ENCODE measurements around the gene IMPG2.

The IMPG2 gene

GRCh38 chr3:101320475-101320874, at the start of gene IMPG2:
Gene IMPG2 (minus strand): TSS chr3:101320575. CDS start chr3:101320372, 203 bp downstream.
- H3K4me2 ChIP-seq (ENCODE audit: low read depth, low read length) = peak within 1 kb of the TSS; percentile 37

GRCh38 chr3:101362406-101362805, 42.0 kb upstream of the IMPG2 start:
- Histone ChIP-seq H3K4me2 (ENCODE audit: low read depth, low read length) (no peak overlapping the region), H3K79me2 (ENCODE audit: low read length) (no peaks in the 10 kb centered on the region), H3K9ac (ENCODE audit: low read length) (no peak overlapping the region), H3K27me3 (replicated peaks; ENCODE audit: insufficient read depth, low read length) (no peaks in the 10 kb centered on the region), H3K36me3 (replicated peaks; ENCODE audit: insufficient read depth, low read length) (no peaks in the 10 kb centered on the region), H3K4me3 (ENCODE audit: low read length) (no peak overlapping the region), H2AFZ (ENCODE audit: low read length) (no peak overlapping the region), H3K4me1 (ENCODE audit: low read length) (no peaks in the 10 kb centered on the region), H3F3A (ENCODE audit: insufficient read depth, low read length) (no peaks in the 10 kb centered on the region), H4K20me1 (ENCODE audit: insufficient read depth, low read length) (no peaks in the 10 kb centered on the region), H3K27ac (ENCODE audit: low read length) (no peak overlapping the region), H3K9me2 (replicated peaks; ENCODE audit: insufficient read depth, low read length) (no peaks in the 10 kb centered on the region), H3K9me3 (replicated peaks; ENCODE audit: insufficient read depth, low read length) (no peaks in the 10 kb centered on the region)
- DNase-seq = no peak
- no peak for TF ChIP-seq EZH2phosphoT487 (IDR thresholded peaks at IDR 0.05; ENCODE audit: low read length)
- TF ChIP-seq CTCF (IDR thresholded peaks at IDR 0.05; ENCODE audit: low read length) = no peak
- no peak for TF ChIP-seq EZH2 (optimal IDR thresholded peaks at IDR 0.05; ENCODE audit: low read depth, low read length)

More at GRCh38 chr3:101320475-101320874, at the start of gene IMPG2:
- Histone ChIP-seq H3K27me3 (replicated peaks; ENCODE audit: insufficient read depth, low read length) (0 out of 2 replicates have a peak, but pooled peaks cover 3% of the 10 kb centered on the region), H4K20me1 (ENCODE audit: insufficient read depth, low read length) (no peaks in the 10 kb centered on the region), H3K79me2 (ENCODE audit: low read length) (no peaks in the 10 kb centered on the region), H3K9ac (ENCODE audit: low read length) (no peak within 1 kb of the TSS), H3K4me1 (ENCODE audit: low read length) (no peaks in the 10 kb centered on the region), H3K27ac (ENCODE audit: low read length) (no peak within 1 kb of the TSS), H2AFZ (ENCODE audit: low read length) (no peak within 1 kb of the TSS), H3K9me3 (replicated peaks; ENCODE audit: insufficient read depth, low read length) (no peaks in the 10 kb centered on the region), H3K4me3 (ENCODE audit: low read length) (no peak within 1 kb of the TSS), H3K9me2 (replicated peaks; ENCODE audit: insufficient read depth, low read length) (no peaks in the 10 kb centered on the region), H3K36me3 (replicated peaks; ENCODE audit: insufficient read depth, low read length) (no peaks in the 10 kb centered on the region), H3F3A (ENCODE audit: insufficient read depth, low read length) (no peaks in the 10 kb centered on the region; the same call in 1 of the 2 replicates)
- TF ChIP-seq EZH2phosphoT487 (IDR thresholded peaks at IDR 0.05; ENCODE audit: low read length) (no peak), CTCF (IDR thresholded peaks at IDR 0.05; ENCODE audit: low read length) (no peak), EZH2 (optimal IDR thresholded peaks at IDR 0.05; ENCODE audit: low read depth, low read length) (no peak)
- no peak for DNase-seq

GRCh38 chr3:101351829-101352228, 31.5 kb upstream of the IMPG2 start:
- no peak for TF ChIP-seq EZH2phosphoT487 (IDR thresholded peaks at IDR 0.05; ENCODE audit: low read length)
- TF ChIP-seq EZH2 (optimal IDR thresholded peaks at IDR 0.05; ENCODE audit: low read depth, low read length) = no peak
- no peak for TF ChIP-seq CTCF (IDR thresholded peaks at IDR 0.05; ENCODE audit: low read length)
- peak overlapping the region; percentile 14; the same call in 1 of the 2 replicates for H3K4me3 ChIP-seq (ENCODE audit: low read length)
- no peaks in the 10 kb centered on the region for H3K9me3 ChIP-seq (replicated peaks; ENCODE audit: insufficient read depth, low read length)
- H2AFZ ChIP-seq (ENCODE audit: low read length) = no peak overlapping the region
- no peaks in the 10 kb centered on the region for H3K79me2 ChIP-seq (ENCODE audit: low read length)
- DNase-seq = peak; percentile 89
- H3K36me3 ChIP-seq (replicated peaks; ENCODE audit: insufficient read depth, low read length) = no peaks in the 10 kb centered on the region
- peak overlapping the region; percentile 27; the same call in 1 of the 2 replicates for H3K9ac ChIP-seq (ENCODE audit: low read length)
- H3K27ac ChIP-seq (ENCODE audit: low read length) = peak overlapping the region; percentile 48; the same call in 1 of the 2 replicates
- H4K20me1 ChIP-seq (ENCODE audit: insufficient read depth, low read length) = no peaks in the 10 kb centered on the region
- H3K27me3 ChIP-seq (replicated peaks; ENCODE audit: insufficient read depth, low read length) = no peaks in the 10 kb centered on the region
- peak overlapping the region; percentile 58 for H3K4me2 ChIP-seq (ENCODE audit: low read depth, low read length)
- H3K9me2 ChIP-seq (replicated peaks; ENCODE audit: insufficient read depth, low read length) = no peaks in the 10 kb centered on the region
- peaks cover 6% of the 10 kb centered on the region; the same call in 1 of the 2 replicates for H3F3A ChIP-seq (ENCODE audit: insufficient read depth, low read length)
- H3K4me1 ChIP-seq (ENCODE audit: low read length) = peaks cover 24% of the 10 kb centered on the region; the same call in 1 of the 2 replicates
